Left lung (tissue), 10 donors: Measurements from ENCODE around the gene DHRS9. TPM values are rescaled to one million over a fixed set of nuclear protein-coding genes. Genes with fewer than 3 reads are reported as not detected.
A peak's percentile ranks its signal among the peaks of the same experiment; 100 is the strongest.

ENCODE experiments used
- ATAC-seq: fragments of 200-7000 bp; cut with Tn5 transposase; one replicate; pipeline ENCODE4 v1.9.1; 2020; ENCODE audit warnings: moderate library complexity
- DNase-seq, 4 donors: peaks; one replicate each; pipeline ENCODE4 v3.0.0-alpha.2; 2013 to 2020
- H3K27ac ChIP-seq, 2 donors: fragments of 200-600 bp; sonication (generic) in 1 of 2; one replicate each; pipeline versions ENCODE4 v1.5.0 to v1.8.0; 2020 to 2021
- H3K27me3 ChIP-seq, 2 donors: fragments of 200-600 bp; sonication (generic) in 1 of 2; one replicate each; pipeline versions ENCODE4 v1.5.0 to v1.8.0; 2020 to 2021
- H3K36me3 ChIP-seq, 2 donors: fragments of 200-600 bp; sonication (generic) in 1 of 2; one replicate each; pipeline versions ENCODE4 v1.5.0 to v1.8.0; 2020 to 2021
- H3K4me1 ChIP-seq, 2 donors: fragments of 200-600 bp; one replicate each; pipeline ENCODE4 v1.8.0; 2021
- H3K4me3 ChIP-seq, 2 donors: fragments of 200-600 bp; sonication (generic) in 1 of 2; one replicate each; pipeline versions ENCODE4 v1.5.0 to v1.8.0; 2020 to 2021; ENCODE audit warnings: mild to moderate bottlenecking in 1 of 2
- H3K9me3 ChIP-seq, 2 donors: fragments of 200-600 bp; sonication (generic) in 1 of 2; one replicate each; pipeline versions ENCODE4 v1.5.0 to v1.8.0; 2020 to 2021
- intact Hi-C, 2 donors: fragments of 100-400 bp; cut with DNase I; formaldehyde crosslinking; loops; one replicate each; pipeline versions ENCODE4 v1.11.2 to v1.14.2; 2022
- polyA plus RNA-seq, 6 donors: library from polyadenylated mRNA; unstranded; fragments of 120-200 nt; gene quantifications; one replicate each; pipeline ENCODE4 v1.2.1, GENCODE V29; 2013; ENCODE audit not compliant: insufficient read length in 6 of 6
- total RNA-seq, 2 donors: library from RNA; stranded (reverse); fragmentation: NEBNext Ultra II Directional; extraction: Animal tissue kit (Norgen Biotek cat#: 25700); gene quantifications; one replicate each; pipeline ENCODE4 v1.2.1, GENCODE V29; 2021
- TF ChIP-seq, protein P1 (sequence below), 2 donors: fragments of 200-600 bp; sonication (generic) in 1 of 2; IDR thresholded peaks; one replicate each; pipeline versions ENCODE4 v1.5.0 to v1.8.0; 2021; ENCODE audit warnings: antibody characterized with exemption in 2 of 2
- donor health status: DM: no; HTN: yes; CAD: no.
- donor health status: DM: no; HTN: no; CAD: no.

The DHRS9 gene
- total and polyA plus RNA-seq, 8 donors: 0.34 to 8.5 (median 0.68) TPM

DNA sequence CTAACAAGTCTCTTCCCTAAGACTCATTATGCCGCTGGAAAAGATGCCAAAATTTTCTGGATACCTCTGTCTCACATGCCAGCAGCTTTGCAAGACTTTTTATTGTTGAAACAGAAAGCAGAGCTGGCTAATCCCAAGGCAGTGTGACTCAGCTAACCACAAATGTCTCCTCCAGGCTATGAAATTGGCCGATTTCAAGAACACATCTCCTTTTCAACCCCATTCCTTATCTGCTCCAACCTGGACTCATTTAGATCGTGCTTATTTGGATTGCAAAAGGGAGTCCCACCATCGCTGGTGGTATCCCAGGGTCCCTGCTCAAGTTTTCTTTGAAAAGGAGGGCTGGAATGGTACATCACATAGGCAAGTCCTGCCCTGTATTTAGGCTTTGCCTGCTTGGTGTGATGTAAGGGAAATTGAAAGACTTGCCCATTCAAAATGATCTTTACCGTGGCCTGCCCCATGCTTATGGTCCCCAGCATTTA is 26.3 kb downstream of the DHRS9 start:
- TF ChIP-seq, protein P1, sequence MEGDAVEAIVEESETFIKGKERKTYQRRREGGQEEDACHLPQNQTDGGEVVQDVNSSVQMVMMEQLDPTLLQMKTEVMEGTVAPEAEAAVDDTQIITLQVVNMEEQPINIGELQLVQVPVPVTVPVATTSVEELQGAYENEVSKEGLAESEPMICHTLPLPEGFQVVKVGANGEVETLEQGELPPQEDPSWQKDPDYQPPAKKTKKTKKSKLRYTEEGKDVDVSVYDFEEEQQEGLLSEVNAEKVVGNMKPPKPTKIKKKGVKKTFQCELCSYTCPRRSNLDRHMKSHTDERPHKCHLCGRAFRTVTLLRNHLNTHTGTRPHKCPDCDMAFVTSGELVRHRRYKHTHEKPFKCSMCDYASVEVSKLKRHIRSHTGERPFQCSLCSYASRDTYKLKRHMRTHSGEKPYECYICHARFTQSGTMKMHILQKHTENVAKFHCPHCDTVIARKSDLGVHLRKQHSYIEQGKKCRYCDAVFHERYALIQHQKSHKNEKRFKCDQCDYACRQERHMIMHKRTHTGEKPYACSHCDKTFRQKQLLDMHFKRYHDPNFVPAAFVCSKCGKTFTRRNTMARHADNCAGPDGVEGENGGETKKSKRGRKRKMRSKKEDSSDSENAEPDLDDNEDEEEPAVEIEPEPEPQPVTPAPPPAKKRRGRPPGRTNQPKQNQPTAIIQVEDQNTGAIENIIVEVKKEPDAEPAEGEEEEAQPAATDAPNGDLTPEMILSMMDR (IDR thresholded peaks at IDR 0.05): no peak
- Histone ChIP-seq H3K27ac (peak overlapping the region in 1 of 2 donors; percentile 69), H3K4me3 (no peak overlapping the region), H3K36me3 (no peaks in the 10 kb centered on the region), H3K9me3 (no peaks in the 10 kb centered on the region), H3K4me1 (peaks cover 8 to 38% of the 10 kb centered on the region in 2 donors), H3K27me3 (no peaks in the 10 kb centered on the region)
- DNase-seq (no peak), ATAC-seq (peak; percentile 29)
- intact Hi-C loops: no loop called here

DNA sequence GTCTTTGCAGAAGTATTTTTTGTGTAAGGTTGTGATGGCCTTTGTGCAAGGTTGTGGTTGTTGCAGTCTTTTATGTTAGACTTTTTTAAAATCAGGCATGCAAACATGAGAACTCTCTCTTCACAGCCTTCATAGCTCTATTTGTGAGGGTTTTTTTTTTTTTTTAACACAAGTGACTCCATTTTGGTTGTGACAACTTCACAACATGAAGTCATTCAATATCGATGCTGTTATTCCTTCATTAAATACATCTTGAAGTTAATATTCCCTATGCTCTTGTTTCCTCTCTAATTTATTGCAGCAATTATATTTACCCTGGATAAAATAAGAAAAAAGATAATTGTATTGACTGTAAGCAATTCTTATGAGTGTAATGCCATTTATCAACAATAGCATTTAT is 35.5 kb downstream of the DHRS9 start:
- DNase-seq (no peak), ATAC-seq (no peak)
- Histone ChIP-seq H3K36me3 (no peaks in the 10 kb centered on the region), H3K27me3 (no peaks in the 10 kb centered on the region), H3K9me3 (no peaks in the 10 kb centered on the region), H3K4me3 (no peak overlapping the region), H3K27ac (no peak overlapping the region), H3K4me1 (peaks cover 3 to 41% of the 10 kb centered on the region in 2 donors)
- TF ChIP-seq, protein P1 (IDR thresholded peaks at IDR 0.05): no peak
- intact Hi-C loops: no loop called here

DNA sequence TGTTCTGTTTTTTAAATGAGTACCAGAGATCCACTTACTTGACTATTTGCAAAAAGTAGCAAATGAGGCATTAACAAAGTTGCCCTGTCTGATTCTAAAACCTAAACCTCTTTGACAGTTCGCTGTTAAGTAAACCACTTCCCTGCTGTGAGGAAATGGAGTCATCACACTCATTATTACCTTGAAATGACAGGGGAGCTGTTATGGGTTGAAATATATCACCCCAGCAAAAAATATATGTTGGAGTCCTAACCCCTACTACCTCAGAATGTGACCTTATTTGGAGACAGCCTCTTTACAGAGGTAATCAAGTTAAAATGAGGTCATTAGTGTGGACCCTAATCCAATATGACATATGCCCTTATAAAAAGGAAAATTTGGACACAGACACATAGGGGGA is 36.1 kb downstream of the DHRS9 start:
- Histone ChIP-seq H3K4me3 (no peak overlapping the region), H3K9me3 (no peaks in the 10 kb centered on the region), H3K27ac (peak overlapping the region in 1 of 2 donors; percentile 82), H3K27me3 (no peaks in the 10 kb centered on the region), H3K4me1 (peaks cover 3 to 44% of the 10 kb centered on the region in 2 donors), H3K36me3 (no peaks in the 10 kb centered on the region)
- ATAC-seq (no peak), DNase-seq (no peak)
- TF ChIP-seq, protein P1 (IDR thresholded peaks at IDR 0.05): no peak
- intact Hi-C loops: no loop called here

DNA sequence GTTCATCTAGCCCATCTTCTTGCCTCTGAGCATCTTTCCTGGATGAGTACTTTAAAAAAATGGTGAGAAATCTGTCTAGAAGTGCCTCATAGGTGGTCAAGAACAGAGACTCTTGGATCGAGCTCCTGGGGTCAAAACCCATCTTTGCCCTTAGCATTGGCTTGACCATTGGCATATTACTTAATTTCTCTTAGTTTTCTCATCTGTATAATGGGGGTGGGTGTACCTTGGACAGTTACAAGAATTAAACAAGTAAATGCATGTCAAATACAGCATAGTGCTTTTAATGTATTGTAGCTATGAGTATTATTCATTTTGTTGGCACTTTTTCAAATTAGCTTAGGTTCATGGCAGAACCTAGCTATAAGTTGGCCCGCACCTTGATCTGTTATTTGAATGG is 36.8 kb downstream of the DHRS9 start:
- DNase-seq (no peak), ATAC-seq (no peak)
- Histone ChIP-seq H3K4me3 (no peak overlapping the region), H3K36me3 (no peaks in the 10 kb centered on the region), H3K9me3 (no peaks in the 10 kb centered on the region), H3K4me1 (peaks cover 3 to 44% of the 10 kb centered on the region in 2 donors), H3K27ac (peak overlapping the region in 1 of 2 donors; percentile 82), H3K27me3 (no peaks in the 10 kb centered on the region)
- intact Hi-C loops: no loop called here
- TF ChIP-seq, protein P1 (IDR thresholded peaks at IDR 0.05): no peak

DNA sequence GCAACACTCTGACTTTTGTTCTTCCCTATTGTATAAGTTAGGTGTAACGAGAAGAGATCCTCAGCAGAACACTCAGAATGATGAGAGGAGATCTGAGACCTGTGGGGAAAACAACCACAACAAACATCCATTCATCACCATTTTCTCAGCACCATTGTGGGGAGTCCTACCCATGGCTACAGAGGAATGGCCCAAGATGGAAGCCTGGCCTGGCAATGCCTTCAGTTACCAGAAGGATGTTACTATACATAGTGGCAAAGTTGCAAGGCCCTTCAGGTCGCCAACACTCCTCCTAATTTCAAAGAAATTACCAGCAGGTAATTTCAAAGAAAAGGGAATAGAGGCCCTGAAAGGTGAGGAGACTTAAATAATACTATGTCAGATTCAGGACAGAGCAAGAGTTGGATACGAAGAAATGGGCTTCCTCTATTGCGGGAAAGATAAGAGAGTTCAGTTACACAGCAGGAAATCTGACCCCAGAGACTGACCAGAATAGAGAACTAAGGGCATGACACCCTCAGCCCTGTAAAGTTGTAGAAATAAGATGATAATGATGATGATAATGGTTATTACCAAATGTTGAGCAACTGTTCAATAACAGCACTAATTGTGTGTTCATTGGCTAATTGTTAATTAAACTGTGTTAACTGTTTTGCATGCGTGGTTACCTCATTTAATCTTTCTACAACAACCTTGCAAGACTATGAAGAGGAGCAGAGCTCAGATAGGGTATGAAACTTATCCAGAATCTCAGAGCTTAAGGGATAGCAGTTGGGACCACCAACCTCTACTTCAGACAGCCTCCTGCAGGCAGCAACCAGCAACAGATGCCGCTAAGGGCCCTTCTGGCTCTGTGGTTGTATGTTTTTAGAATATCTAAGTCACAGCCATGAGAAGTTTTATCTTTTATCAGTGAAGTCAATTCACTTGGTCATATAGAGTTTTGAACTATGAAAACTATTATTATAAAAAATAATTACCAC is 37.5 kb downstream of the DHRS9 start:
- H3K9me3 ChIP-seq: no peaks in the 10 kb centered on the region
- H3K4me3 ChIP-seq: no peak overlapping the region
- intact Hi-C loops: no loop called here
- H3K27me3 ChIP-seq: no peaks in the 10 kb centered on the region
- DNase-seq (no peak), ATAC-seq (no peak)
- peak overlapping the region in 1 of 2 donors; percentile 82 for H3K27ac ChIP-seq
- H3K4me1 ChIP-seq: peaks cover 3 to 44% of the 10 kb centered on the region in 2 donors
- TF ChIP-seq, protein P1 (IDR thresholded peaks at IDR 0.05): no peak
- no peaks in the 10 kb centered on the region for H3K36me3 ChIP-seq
